ENCODE data around the gene CDT1.
A peak's percentile ranks its signal among the peaks of the same experiment; 100 is the strongest.

The CDT1 gene

DNA sequence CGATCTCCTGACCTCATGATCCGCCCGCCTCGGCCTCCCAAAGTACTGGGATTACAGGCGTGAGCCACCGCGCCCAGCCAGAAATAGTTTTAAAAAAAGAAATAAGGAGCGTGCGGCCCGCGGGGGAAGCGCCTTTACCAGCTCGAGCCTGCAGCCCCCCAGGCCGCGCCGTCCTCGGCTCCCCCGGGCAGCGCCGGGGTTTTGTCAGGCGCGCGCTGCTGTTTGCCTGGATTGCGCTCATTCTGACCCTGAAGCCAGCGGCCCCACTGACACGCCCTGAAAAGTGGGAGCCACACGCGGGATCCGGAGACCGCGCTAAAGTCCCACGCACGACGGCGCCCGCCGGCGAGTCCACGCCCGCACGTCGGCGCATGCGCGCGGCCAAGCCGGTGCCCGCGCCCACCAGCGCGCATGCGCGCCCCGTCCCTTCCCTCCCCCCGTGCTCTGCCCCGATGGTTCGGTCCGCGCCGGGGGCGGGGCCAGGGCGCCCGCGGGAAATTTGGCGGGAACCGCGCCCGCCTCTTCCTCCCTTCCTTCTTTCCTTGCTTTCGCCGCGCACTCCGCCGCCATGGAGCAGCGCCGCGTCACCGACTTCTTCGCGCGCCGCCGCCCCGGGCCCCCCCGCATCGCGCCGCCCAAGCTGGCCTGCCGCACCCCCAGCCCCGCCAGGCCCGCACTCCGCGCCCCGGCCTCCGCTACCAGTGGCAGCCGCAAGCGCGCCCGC is at the start of gene CDT1:
Gene CDT1, plus strand, starts transcription at position 526 of the 724 bp plus-strand sequence. Its CDS starts 43 bp downstream, at position 569.
- no peaks in the 10 kb centered on the region for H3K36me3 ChIP-seq (ENCODE audit: insufficient read depth, low read length)
- peak within 1 kb of the TSS; percentile 72 for H3K27ac ChIP-seq (ENCODE audit: low read depth, low read length)
- no peaks in the 10 kb centered on the region for H3K4me1 ChIP-seq (ENCODE audit: insufficient read depth, low read length)
- no peak within 1 kb of the TSS for H3K9ac ChIP-seq (ENCODE audit: low read length)
- H3K4me3 ChIP-seq (ENCODE audit: low read depth in 1 of 2, low read length in 2 of 2), result peak within 1 kb of the TSS; percentile 43 to 80
- no peaks in the 10 kb centered on the region for H3K9me3 ChIP-seq (ENCODE audit: low read length)
- H3K27me3 ChIP-seq (ENCODE audit: control insufficient read depth in 1 of 2, insufficient read depth in 2 of 2, low read length in 2 of 2), result peaks cover 0 to 10% of the 10 kb centered on the region in 2 donors

DNA sequence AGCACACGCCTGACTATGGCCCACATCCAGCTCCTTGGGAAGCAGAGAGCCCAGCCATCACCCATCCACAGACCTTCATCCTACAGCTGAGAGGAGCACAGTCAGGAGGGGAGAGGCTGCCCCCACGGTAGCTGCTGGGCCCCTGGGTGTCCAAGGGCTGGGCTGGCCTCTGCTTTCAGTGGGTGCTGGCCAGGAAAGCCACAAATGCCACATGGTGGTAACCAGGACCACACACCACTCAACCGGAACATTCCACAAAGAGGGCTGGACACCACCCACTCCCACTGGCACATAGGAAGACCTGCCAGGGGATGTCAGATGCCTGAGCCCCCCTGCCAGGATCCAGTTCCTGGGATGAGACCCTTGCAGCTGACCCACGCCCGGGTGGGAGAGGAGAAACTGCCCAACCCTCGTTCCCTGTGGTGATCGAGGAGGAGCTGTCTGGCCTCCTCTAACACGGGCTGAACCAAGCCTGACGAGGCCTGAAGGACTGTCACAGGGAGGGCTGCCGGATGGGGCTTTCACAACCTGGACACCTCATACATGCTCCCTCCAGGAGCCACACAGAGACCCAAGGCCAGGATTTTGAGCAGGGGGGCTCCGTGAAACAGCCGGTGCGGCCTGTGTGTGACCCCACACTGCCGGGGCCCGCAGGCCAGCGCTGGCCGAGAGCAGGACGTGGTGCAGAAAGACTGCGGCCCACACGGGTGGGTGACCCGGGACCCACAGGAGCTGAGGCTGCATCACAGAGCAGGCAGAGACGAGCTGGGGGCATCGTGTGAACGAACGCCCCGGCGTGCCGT is 49.3 kb upstream of the CDT1 start:
- Histone ChIP-seq H3K4me3 (ENCODE audit: low read depth in 1 of 2, low read length in 2 of 2) (no peak overlapping the region), H3K27me3 (ENCODE audit: control insufficient read depth in 1 of 2, insufficient read depth in 2 of 2, low read length in 2 of 2) (no peaks in the 10 kb centered on the region), H3K9me3 (ENCODE audit: low read length) (no peaks in the 10 kb centered on the region), H3K9ac (ENCODE audit: low read length) (peak overlapping the region; percentile 14), H3K36me3 (ENCODE audit: insufficient read depth, low read length) (peaks cover 11% of the 10 kb centered on the region), H3K4me1 (ENCODE audit: insufficient read depth, low read length) (peaks cover 48% of the 10 kb centered on the region), H3K27ac (ENCODE audit: low read depth, low read length) (peak overlapping the region; percentile 70)

DNA sequence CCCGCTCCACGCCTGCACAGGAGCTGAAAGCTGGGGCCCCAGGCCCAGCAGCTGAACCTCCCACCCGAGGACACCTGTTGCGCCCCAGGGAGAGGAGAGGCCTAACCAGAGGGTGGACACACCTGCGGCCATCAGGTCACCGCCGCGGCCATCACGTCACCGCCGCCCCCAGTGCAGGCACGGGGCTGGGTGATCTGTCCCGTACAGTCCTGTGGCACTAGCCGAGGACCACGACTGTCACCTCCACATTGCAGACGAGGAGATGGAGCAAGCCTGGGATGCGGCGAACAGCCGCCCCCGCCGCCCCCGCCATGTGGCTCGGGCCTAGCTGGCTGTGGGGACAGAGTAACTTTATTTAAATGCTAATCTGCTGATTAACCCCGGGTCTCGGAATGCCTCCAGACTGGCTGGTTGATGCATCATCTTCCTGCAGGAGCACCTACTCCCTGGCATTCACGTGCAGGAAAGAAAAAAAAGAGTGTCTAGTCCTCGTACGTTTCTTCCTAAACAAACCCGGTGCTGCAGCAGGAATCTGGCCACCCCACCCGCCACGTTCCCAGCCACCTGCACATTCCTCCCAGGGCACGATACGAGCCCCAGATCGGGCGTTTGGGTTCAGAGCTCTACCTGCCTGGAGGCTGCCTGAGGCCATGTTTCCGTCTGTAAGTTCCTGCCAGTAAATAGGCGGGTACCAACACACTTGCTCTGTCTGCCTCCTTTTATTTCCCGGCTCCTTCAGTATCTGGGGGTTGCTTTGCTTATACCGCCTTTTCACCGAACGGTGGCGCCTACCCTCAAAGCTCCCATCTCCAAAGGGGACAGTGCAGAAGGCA is 48.5 kb upstream of the CDT1 start:
- no peaks in the 10 kb centered on the region for H3K27me3 ChIP-seq (ENCODE audit: control insufficient read depth in 1 of 2, insufficient read depth in 2 of 2, low read length in 2 of 2)
- peaks cover 55% of the 10 kb centered on the region for H3K4me1 ChIP-seq (ENCODE audit: insufficient read depth, low read length)
- H3K36me3 ChIP-seq (ENCODE audit: insufficient read depth, low read length), result peaks cover 11% of the 10 kb centered on the region
- H3K9me3 ChIP-seq (ENCODE audit: low read length), result no peaks in the 10 kb centered on the region
- H3K9ac ChIP-seq (ENCODE audit: low read length), result no peak overlapping the region
- H3K27ac ChIP-seq (ENCODE audit: low read depth, low read length), result peak overlapping the region; percentile 70
- H3K4me3 ChIP-seq (ENCODE audit: low read depth in 1 of 2, low read length in 2 of 2), result no peak overlapping the region

DNA sequence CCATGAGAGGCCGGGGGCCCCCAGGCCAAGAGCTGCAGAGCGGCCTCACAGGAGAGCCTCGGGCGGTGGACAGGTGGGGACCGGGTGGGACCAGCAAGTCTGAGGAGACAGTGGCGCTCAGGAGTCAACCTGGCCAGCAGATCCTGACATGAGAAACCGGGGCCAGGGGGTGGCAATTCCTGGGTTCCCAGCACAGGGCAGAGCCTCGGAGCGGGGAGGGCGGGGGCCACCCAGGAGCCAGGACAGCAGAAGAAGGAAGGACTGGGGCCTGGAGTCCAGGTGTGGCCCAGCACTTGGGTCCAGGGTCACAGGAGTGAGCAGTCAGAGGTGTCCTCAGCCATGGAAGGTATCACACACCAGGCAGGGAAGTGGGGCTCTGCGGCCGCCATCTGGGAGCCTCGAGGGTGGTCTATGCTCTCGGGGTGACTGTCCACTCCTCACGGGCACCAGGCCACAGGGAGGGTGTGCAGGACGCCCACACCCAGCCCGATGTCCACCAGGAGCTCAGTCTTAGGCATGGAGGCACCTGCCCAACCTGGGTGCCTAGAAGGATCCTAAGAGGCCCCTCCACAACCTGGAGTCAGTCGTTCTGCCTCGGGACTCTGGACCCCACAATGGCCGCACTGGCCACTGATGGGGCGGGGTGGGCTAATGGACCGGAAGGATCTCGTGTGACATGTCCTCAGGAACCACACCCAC is 47.7 kb upstream of the CDT1 start:
- H3K4me1 ChIP-seq (ENCODE audit: insufficient read depth, low read length), result peaks cover 63% of the 10 kb centered on the region
- H3K36me3 ChIP-seq (ENCODE audit: insufficient read depth, low read length), result peaks cover 11% of the 10 kb centered on the region
- H3K9ac ChIP-seq (ENCODE audit: low read length), result no peak overlapping the region
- no peak overlapping the region for H3K4me3 ChIP-seq (ENCODE audit: low read depth in 1 of 2, low read length in 2 of 2)
- H3K9me3 ChIP-seq (ENCODE audit: low read length), result no peaks in the 10 kb centered on the region
- no peaks in the 10 kb centered on the region for H3K27me3 ChIP-seq (ENCODE audit: control insufficient read depth in 1 of 2, insufficient read depth in 2 of 2, low read length in 2 of 2)
- peak overlapping the region; percentile 70 for H3K27ac ChIP-seq (ENCODE audit: low read depth, low read length)

DNA sequence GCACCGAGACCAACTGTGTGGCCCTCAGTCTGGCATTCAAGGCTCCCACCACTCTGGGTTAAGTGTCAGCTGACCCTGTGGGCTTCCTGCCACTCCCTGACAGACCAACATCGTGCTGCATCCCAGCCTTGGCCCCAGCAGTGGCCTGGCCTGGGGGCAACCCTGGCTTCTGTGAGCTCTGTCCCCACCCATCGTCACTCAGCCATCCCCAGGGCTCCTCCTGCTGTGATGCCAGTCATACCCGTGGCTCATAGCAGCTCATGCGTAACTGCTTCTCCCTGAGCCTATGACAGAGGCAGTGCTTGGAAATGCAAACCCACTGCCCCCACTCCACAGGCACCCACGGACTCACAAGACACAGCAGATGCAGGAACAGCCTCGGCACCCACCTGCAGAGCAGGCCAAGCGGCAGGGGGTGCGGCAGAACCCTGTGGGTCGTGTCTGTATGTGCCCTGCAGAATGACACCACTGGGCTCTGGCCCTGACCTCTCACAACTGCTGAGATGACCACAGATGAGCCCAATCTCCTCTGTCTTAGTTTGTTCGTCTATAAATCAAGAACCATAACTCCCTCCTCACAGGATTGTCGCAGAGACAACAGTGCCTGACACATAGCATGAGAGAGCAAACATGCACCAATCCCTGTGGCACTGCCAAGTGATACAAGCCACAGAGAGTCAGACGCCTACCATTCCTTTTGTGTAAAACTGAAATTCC is 45.2 kb upstream of the CDT1 start:
- H3K27ac ChIP-seq (ENCODE audit: low read depth, low read length), result peak overlapping the region; percentile 98
- H3K9me3 ChIP-seq (ENCODE audit: low read length), result no peaks in the 10 kb centered on the region
- H3K9ac ChIP-seq (ENCODE audit: low read length), result peak overlapping the region; percentile 42
- no peaks in the 10 kb centered on the region for H3K27me3 ChIP-seq (ENCODE audit: control insufficient read depth in 1 of 2, insufficient read depth in 2 of 2, low read length in 2 of 2)
- peaks cover 84% of the 10 kb centered on the region for H3K4me1 ChIP-seq (ENCODE audit: insufficient read depth, low read length)
- peak overlapping the region in 1 of 2 donors; percentile 22 for H3K4me3 ChIP-seq (ENCODE audit: low read depth in 1 of 2, low read length in 2 of 2)
- H3K36me3 ChIP-seq (ENCODE audit: insufficient read depth, low read length), result peaks cover 7% of the 10 kb centered on the region

DNA sequence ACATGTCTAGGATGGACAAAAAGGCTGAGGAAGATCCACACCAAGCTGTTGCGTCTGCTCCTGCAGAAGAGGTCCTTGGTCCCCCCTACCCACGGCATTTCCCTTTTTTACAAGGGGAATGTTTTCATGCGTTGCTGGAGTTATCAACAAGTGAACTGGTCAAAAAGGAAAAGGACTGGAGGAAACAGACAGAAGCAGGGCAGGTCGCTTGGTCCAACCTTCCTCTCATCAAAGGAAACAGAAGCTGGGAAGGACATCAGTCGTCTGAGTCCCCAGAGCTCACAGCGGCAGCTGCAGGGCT is 44.7 kb upstream of the CDT1 start:
- Histone ChIP-seq H3K9ac (ENCODE audit: low read length) (peak overlapping the region; percentile 42), H3K4me3 (ENCODE audit: low read depth in 1 of 2, low read length in 2 of 2) (peak overlapping the region in 1 of 2 donors; percentile 22)

DNA sequence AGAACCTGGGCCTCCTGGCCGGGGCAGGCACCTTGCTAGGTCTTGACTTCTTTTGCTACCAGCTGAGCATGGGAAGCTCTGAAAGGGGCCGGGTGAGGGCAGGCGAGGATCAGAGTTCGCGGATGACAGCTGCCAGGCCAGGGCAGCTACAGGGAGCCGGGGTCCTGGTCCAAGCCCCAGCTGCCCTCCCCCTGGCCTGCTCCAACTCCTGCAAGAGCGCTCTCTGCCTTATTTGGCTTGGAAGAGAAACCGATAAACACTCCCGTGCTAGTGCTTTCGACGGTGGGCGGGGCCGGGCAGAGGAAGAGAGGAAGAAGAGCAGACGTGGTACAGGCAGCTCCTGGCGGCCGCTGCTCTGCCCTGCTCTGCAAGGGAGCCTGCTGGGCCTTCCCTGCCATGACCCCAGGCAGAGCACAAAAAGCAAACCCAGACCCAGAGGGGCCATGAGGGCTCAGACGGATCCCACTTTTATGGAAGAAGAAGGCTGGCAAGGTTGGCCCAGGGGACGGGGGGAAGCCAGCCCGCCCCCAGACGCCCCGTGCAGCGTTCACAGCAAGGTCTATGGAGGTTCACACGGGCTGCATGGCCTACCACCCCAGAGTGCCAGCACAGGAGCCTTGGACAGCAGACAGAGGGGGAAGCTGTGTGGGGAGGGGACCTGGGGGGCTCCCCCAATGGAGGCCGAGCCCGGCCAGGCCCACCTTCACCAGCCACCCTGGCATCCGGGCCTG is 44.2 kb upstream of the CDT1 start:
- H3K4me1 ChIP-seq (ENCODE audit: insufficient read depth, low read length), result peaks cover 79% of the 10 kb centered on the region
- H3K27me3 ChIP-seq (ENCODE audit: control insufficient read depth in 1 of 2, insufficient read depth in 2 of 2, low read length in 2 of 2), result no peaks in the 10 kb centered on the region
- H3K4me3 ChIP-seq (ENCODE audit: low read depth in 1 of 2, low read length in 2 of 2), result peak overlapping the region; percentile 32 to 34
- H3K36me3 ChIP-seq (ENCODE audit: insufficient read depth, low read length), result peaks cover 13% of the 10 kb centered on the region
- H3K9me3 ChIP-seq (ENCODE audit: low read length), result no peaks in the 10 kb centered on the region
- H3K27ac ChIP-seq (ENCODE audit: low read depth, low read length), result peak overlapping the region; percentile 98
- peak overlapping the region; percentile 71 for H3K9ac ChIP-seq (ENCODE audit: low read length)

More for the DNA sequence above, 44.7 kb upstream of the CDT1 start:
- H3K9me3 ChIP-seq (ENCODE audit: low read length), result no peaks in the 10 kb centered on the region
- peaks cover 84% of the 10 kb centered on the region for H3K4me1 ChIP-seq (ENCODE audit: insufficient read depth, low read length)
- H3K36me3 ChIP-seq (ENCODE audit: insufficient read depth, low read length), result peaks cover 13% of the 10 kb centered on the region
- H3K27ac ChIP-seq (ENCODE audit: low read depth, low read length), result peak overlapping the region; percentile 98
- H3K27me3 ChIP-seq (ENCODE audit: control insufficient read depth in 1 of 2, insufficient read depth in 2 of 2, low read length in 2 of 2), result no peaks in the 10 kb centered on the region

DNA sequence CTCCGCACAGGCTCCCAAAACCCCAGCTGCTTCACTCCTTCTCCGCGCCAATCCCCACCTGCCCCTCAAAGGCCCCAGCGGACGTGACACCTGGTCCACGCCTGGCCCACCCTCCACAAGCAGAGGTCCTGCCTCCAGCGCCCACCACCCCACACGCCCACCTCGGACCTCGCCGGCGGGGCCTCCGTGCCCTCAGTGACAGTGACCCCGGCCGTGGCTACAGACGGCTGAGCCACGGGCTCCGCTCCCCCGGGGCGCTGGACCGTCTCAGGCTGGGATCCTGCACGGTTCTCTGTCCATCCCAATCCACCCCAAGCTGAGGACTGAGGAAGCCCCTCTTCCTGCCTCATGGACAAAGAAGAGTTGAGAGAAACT is 43.6 kb upstream of the CDT1 start:
- H3K27me3 ChIP-seq (ENCODE audit: control insufficient read depth in 1 of 2, insufficient read depth in 2 of 2, low read length in 2 of 2), result no peaks in the 10 kb centered on the region
- H3K9ac ChIP-seq (ENCODE audit: low read length), result peak overlapping the region; percentile 71
- peaks cover 13% of the 10 kb centered on the region for H3K36me3 ChIP-seq (ENCODE audit: insufficient read depth, low read length)
- peak overlapping the region; percentile 98 for H3K27ac ChIP-seq (ENCODE audit: low read depth, low read length)
- peak overlapping the region; percentile 32 to 34 for H3K4me3 ChIP-seq (ENCODE audit: low read depth in 1 of 2, low read length in 2 of 2)
- H3K4me1 ChIP-seq (ENCODE audit: insufficient read depth, low read length), result peaks cover 76% of the 10 kb centered on the region
- H3K9me3 ChIP-seq (ENCODE audit: low read length), result no peaks in the 10 kb centered on the region

DNA sequence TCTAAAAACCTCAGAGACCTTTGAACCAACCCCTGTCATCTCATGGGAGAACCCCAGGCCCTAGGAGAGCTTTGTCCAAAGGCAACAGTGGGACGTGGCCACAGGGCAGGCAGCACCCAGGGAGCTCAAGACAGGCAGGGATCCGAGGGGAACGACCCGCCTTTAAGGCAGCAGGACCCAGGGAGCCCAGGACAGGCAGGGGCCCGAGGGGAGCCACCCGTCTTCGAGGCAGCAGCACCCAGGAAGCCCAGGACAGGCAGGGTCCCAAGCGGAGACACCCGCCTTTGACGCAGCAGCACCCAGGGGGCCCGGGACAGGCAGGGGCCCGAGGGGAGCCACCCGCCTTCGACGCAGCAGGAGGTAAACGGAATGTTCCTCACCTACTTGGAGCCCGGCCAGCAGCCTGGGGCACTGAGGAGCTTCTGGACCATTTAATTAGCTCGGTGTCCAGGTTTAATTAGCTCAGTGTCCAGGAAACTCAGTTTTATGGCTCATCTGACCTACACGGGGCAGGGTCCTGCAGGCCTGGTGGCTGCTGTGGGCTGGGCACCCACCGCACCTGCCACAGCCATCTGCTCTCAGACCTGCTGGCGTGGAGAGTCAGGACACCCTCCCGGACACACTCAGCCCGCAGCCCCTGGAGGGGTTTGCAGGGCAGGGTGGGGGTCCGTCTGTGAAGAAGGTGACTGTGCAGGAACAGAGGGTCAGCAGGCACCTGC is 43.0 kb upstream of the CDT1 start:
- peaks cover 74% of the 10 kb centered on the region for H3K4me1 ChIP-seq (ENCODE audit: insufficient read depth, low read length)
- peak overlapping the region in 1 of 2 donors; percentile 32 for H3K4me3 ChIP-seq (ENCODE audit: low read depth in 1 of 2, low read length in 2 of 2)
- peak overlapping the region; percentile 98 for H3K27ac ChIP-seq (ENCODE audit: low read depth, low read length)
- H3K36me3 ChIP-seq (ENCODE audit: insufficient read depth, low read length), result peaks cover 13% of the 10 kb centered on the region
- no peaks in the 10 kb centered on the region for H3K9me3 ChIP-seq (ENCODE audit: low read length)
- H3K9ac ChIP-seq (ENCODE audit: low read length), result peak overlapping the region; percentile 71
- H3K27me3 ChIP-seq (ENCODE audit: control insufficient read depth in 1 of 2, insufficient read depth in 2 of 2, low read length in 2 of 2), result no peaks in the 10 kb centered on the region
